Upper lobe of right lung (tissue), 1 donor: ENCODE data around the gene UFSP2. TPM values are rescaled to one million over a fixed set of nuclear protein-coding genes. Genes with fewer than 3 reads are reported as not detected.

ENCODE experiments used
- ATAC-seq: fragments of 200-7000 bp; cut with Tn5 transposase; one replicate; pipeline ENCODE4 v1.9.1; 2020; ENCODE audit warnings: mild to moderate bottlenecking, moderate library complexity
- DNase-seq: peaks from one replicate; pipeline ENCODE4 v3.0.0-alpha.2; 2020
- H3K27ac ChIP-seq: fragments of 200-600 bp; one replicate; pipeline ENCODE4 v1.8.0; 2022
- H3K27me3 ChIP-seq: fragments of 200-600 bp; one replicate; pipeline ENCODE4 v1.8.0; 2022; ENCODE audit warnings: mild to moderate bottlenecking
- H3K36me3 ChIP-seq: fragments of 200-600 bp; one replicate; pipeline ENCODE4 v1.8.0; 2022
- H3K4me1 ChIP-seq: fragments of 200-600 bp; one replicate; pipeline ENCODE4 v1.8.0; 2022
- H3K4me3 ChIP-seq: fragments of 200-600 bp; one replicate; pipeline ENCODE4 v1.8.0; 2022; ENCODE audit warnings: mild to moderate bottlenecking
- H3K9me3 ChIP-seq: fragments of 200-600 bp; one replicate; pipeline ENCODE4 v1.8.0; 2022
- CTCF ChIP-seq: fragments of 200-600 bp; IDR thresholded peaks from one replicate; pipeline ENCODE4 v1.8.0; 2022; ENCODE audit warnings: antibody characterized with exemption
- intact Hi-C: fragments of 100-400 bp; cut with DNase I; formaldehyde crosslinking; loops from one replicate; pipeline ENCODE4 v1.11.0; 2022
- total RNA-seq: library from RNA; stranded (reverse); fragmentation: NEBNext Ultra II Directional; extraction: Animal tissue kit (Norgen Biotek cat#: 25700); gene quantifications from one replicate; pipeline ENCODE4 v1.2.1, GENCODE V29; 2021
- donor health status: DM: no; HTN: yes; CAD: no; lungs with severe emphysema.

The UFSP2 gene
- total RNA-seq, 1 donor from 2014 or later = 36.8 TPM

- intact Hi-C loops = no loop called here
- DNase-seq (peak; percentile 74), ATAC-seq (peak; percentile 33)
These were observed 28.9 kb downstream of the UFSP2 start, which contains the start of gene ANKRD37 for GRCh38 chr4:185396724-185397385. Gene ANKRD37, plus strand, starts transcription at chr4:185396841. Its CDS starts 83 bp downstream, at chr4:185396924.

DNA sequence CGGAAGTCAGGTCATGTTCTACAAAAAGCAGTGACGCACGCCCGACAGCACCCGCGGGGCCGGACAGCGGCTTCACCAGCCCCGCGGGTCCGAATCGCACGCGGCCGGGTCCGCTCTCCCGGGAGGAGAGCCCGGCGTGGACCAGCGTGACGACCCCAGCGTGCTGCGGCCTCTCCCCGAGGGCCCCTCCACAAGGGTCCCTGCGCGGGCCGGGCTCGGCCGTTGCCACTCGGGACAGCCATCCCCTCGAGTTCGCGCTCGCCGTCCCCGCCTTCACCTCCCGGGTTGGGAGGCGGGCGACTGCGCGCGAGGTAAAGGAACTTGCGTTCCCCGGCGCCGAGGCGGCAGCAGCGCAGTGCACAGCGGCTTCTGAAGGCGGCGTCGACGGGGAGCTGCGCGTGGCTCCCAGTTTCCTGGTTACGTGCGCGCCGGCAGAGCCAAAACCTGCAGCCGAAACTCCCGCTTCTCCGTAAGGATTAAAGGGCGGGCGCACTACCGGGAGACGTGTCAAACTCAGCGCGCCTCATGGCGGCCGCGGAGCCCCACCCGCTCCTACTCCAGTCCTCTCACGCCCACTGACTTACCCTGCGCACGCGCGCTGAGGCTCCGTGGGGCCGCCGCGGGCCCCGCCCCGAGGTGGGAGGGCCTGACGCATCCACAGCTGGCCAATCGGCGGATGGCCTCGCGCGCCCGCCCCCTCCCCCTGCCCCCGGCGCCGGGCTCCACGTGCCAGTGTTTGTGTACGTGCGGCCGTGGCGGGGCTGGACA, 29.6 kb downstream of the UFSP2 start:
- Histone ChIP-seq H3K27ac (peak overlapping the region; percentile 98), H3K4me1 (peaks cover 12% of the 10 kb centered on the region), H3K9me3 (no peaks in the 10 kb centered on the region), H3K4me3 (peak overlapping the region; percentile 73), H3K27me3 (no peaks in the 10 kb centered on the region), H3K36me3 (peaks cover 18% of the 10 kb centered on the region)
- DNase-seq (peak; percentile 98), ATAC-seq (peak; percentile 97)
- intact Hi-C loops = no loop called here
- peak; percentile 8 for TF ChIP-seq CTCF

More at GRCh38 chr4:185396724-185397385, 28.9 kb downstream of the UFSP2 start, which contains the start of gene ANKRD37:
- peaks cover 12% of the 10 kb centered on the region for H3K4me1 ChIP-seq
- peak within 1 kb of the TSS; percentile 98 for H3K27ac ChIP-seq
- peak within 1 kb of the TSS; percentile 73 for H3K4me3 ChIP-seq
- H3K36me3 ChIP-seq = peaks cover 24% of the 10 kb centered on the region
- H3K9me3 ChIP-seq = no peaks in the 10 kb centered on the region
- no peaks in the 10 kb centered on the region for H3K27me3 ChIP-seq
- TF ChIP-seq CTCF = no peak

- intact Hi-C loops = no loop called here
- Histone ChIP-seq H3K27me3 (no peaks in the 10 kb centered on the region), H3K4me3 (peak within 1 kb of the TSS; percentile 73), H3K4me1 (peaks cover 12% of the 10 kb centered on the region), H3K36me3 (peaks cover 11% of the 10 kb centered on the region), H3K27ac (peak within 1 kb of the TSS; percentile 98), H3K9me3 (no peaks in the 10 kb centered on the region)
- no peak for TF ChIP-seq CTCF
- DNase-seq (no peak), ATAC-seq (no peak)
These were observed 30.4 kb downstream of the UFSP2 start, which contains the start of gene LRP2BP for GRCh38 chr4:185395238-185395955. Gene LRP2BP, minus strand, starts transcription at chr4:185395924. Its CDS starts 17,738 bp downstream, at chr4:185378186.

DNA sequence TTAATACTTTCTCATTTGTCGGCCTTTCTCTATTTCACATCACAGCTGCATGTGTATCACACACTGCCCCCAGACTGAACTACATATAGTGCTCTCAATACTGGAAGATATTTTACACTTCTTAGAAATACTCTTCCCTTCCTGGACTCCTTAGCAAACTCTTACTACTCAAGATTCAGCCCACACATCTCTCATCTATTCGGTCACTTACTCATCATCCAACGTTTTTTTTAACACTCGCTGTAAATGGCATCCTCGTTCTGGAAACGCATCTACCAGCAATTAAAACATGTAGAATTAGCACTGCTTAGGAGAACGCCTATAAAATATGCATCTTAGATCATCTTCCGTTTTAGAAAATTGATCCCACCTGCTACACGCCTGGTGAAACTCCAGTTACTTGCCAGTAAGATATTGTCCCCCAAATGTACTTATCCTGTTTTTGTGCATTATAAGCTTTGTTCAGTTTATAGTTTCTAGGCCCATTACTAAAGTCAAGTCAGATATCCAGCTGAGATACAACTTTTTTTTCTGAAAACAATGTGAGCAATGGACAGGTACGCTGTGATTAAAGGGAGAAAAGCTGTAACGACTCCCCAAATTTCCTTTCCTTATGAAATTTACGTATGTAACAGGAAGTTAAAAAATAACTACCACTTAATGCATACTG, 31.1 kb downstream of the UFSP2 start:
- no peak for ATAC-seq
- peak overlapping the region; percentile 73 for H3K4me3 ChIP-seq
- intact Hi-C loops = no loop called here

More for the DNA sequence above, 31.1 kb downstream of the UFSP2 start:
- Histone ChIP-seq H3K27me3 (no peaks in the 10 kb centered on the region), H3K9me3 (no peaks in the 10 kb centered on the region), H3K4me1 (peaks cover 12% of the 10 kb centered on the region), H3K36me3 (peaks cover 6% of the 10 kb centered on the region), H3K27ac (peak overlapping the region; percentile 98)
- TF ChIP-seq CTCF = no peak
- no peak for DNase-seq
